HCEC 1CT (cell line): ENCODE results near the gene CEMP1.
"Not testable (repeated sequence)": the region's sequence is repeated elsewhere in the genome, so short reads cannot be mapped to it uniquely, and the experiment has no call there.

ENCODE experiments used
- DNase-seq: peaks from one replicate; pipeline ENCODE4 v3.0.0-alpha.2; 2017

The CEMP1 gene, protein sequence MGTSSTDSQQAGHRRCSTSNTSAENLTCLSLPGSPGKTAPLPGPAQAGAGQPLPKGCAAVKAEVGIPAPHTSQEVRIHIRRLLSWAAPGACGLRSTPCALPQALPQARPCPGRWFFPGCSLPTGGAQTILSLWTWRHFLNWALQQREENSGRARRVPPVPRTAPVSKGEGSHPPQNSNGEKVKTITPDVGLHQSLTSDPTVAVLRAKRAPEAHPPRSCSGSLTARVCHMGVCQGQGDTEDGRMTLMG

DNA sequence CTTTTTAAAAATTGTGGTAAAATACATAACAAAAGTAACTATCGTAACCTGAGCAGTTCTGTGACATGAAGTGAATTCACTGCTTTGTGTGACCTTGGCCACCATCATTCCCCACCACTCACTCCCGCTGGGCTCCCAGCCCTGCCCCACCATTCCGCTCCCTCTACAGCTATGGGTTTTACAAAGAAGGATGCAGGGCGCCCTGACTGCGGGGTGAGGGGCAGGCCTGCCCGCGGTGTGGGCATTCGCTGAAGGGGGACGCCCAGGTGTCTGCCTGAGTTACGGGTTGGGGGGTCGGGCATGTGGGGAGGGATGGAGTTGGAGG, at the start of gene CEMP1:
Gene CEMP1, minus strand, starts transcription at position 38 of the 325 bp plus-strand sequence. CDS start 335 bp downstream, outside the sequence.
- no peak for DNase-seq

DNA sequence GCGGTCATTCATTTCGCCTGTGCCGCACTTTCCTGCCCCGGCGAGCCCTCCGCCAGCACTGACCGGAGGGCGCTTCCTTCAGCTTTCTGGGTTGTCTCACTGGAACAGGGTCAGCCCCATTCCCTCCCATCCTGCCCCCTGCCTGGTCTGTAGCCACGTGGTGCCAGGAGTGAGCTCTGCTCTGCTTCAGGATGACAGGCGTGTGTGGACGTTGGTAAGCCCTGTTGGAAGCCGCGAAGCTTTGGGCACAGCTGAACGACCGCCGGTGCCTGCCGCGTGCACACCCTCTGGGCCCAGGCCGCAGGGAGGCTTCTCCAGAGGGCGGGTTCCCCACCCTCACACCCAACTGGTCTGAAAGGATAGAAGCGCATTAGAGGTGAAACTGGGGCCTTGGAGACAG, 49.6 kb upstream of the CEMP1 start:
- not testable (repeated sequence) for DNase-seq

DNA sequence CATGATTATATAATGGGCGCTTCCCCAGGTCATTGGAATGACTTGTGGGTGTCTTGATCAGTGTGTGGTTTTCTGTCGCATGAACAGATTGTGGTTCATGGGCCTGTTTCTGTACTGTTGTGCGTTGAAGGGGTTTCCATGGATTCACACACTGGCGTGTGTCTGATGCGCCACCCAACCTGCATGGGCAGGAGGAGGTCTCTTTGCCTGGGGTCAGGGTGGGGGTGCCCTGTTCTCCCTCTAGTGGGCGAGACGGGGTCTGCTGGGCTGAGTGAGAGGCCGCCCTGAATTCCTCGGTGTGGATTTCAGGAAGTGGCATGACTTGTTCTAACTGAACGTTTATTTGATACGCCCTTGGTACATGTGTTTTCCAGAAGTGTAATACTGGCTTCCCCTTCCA, 48.9 kb upstream of the CEMP1 start:
- DNase-seq: not testable (repeated sequence)

DNA sequence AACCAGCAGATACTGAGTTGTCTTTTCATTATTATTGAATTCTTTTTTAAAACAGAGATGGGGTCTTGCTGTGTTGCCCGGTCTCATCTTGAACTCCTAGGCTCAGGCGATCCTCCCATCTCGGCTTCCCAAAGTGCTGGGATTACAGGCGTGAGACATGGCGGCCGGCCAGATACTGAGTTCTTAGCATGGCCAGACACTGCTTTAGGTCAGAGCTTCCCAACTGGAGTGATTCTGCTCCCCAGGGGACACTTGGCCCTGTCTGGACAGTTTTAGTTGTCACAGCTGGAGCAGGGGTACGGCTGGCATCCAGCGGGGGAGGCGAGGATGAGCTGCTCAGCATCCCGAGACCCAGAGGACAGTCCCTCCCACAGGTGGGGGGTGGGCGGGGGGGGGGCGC, 47.7 kb upstream of the CEMP1 start:
- DNase-seq: not testable (repeated sequence)

DNA sequence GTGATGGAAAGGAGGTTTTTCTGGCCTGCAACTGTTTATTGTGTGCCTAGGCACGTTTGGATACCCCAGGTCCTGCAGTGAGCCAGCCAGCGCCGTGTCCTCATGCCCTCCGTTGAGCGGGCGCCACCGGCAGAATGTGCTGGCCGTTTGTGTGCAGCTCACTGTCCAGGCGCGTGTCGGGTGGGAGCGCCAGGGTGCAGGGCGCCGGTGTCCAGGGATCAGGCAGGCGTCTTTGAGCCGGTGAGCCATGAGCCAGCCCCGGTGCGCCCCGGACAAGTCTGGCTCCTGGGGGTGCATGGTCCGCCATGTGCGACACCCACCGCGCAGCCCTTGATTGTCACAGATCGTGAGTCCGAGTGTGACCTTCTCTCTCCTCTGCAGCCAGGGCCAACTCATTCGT, 45.8 kb upstream of the CEMP1 start:
- DNase-seq: not testable (repeated sequence)

DNA sequence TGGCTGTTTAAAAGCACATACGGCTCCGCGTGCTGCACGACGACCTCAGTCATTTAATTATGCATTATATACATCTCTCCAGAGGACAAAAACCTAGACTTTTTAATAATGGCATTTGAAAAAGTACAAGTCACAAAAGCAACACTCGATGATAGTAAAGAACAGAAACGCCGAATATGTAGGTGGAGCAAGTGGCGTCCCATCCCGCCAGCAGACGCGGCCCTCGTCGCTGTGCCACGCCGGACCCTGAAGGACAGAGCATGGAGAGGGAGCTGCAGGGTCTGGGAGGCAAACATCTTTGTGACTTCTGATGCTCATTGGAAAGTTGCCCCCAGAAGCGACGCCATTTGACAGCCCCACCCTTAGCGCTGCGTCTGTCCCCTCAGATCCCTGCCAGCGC, 44.6 kb upstream of the CEMP1 start:
- not testable (repeated sequence) for DNase-seq

DNA sequence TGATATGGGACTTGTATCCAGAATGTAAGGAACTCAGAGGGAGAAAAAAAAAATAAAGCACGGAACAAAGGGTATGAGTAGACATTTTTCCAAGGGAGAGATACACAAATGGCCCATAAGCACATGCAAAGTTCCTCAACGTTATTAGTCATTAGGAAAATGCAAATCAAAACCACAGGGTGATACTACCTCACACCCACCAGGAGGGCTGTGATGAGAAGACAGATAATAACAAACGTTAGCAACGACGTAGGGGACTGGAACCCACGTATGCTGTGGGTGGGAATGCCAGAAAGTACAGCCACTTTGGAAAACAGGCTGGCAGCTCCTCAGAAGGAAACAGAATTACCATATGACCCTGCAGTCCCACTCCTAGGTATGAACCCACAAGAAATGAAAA, 41.5 kb upstream of the CEMP1 start:
- not testable (repeated sequence) for DNase-seq

DNA sequence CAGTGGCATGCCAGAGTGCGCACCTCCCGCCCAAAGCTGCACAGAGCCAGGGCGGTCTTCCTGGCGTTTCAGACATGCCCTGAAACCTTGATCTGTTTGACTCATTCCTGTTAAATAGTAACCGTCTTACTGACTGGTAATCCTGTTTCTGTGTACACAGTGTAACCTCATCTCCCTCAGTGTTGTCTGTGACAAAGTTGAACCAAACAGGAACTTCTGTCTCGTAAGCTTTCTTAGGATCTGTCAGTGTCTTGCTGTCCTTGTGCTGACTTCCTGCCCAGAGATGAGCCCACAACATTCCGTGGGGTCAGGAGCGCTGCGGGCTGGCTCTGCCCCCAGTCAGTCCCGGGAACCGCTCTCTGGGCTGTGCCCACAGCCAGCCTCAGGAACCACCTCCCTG, 37.4 kb upstream of the CEMP1 start:
- DNase-seq: not testable (repeated sequence)

DNA sequence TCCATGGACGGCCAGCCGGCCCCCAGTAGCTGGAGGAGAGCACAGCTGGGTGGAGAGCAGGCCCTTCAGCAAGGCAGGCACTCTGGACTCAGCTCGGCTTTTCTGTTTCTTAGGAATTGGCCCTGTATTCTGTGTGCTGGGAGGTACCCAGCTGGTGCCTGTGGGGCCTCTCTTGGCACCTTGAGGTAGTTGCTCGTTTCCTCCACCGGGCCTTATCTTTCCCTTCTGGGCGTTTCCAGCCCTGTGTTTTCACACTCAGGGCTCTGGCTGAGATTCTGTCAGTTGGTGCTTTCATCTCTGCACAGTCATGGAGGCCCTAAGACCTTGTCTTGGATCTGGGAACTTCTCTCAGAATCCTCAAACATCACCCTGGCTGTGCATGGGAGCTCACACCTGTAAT, 36.3 kb upstream of the CEMP1 start:
- not testable (repeated sequence) for DNase-seq

DNA sequence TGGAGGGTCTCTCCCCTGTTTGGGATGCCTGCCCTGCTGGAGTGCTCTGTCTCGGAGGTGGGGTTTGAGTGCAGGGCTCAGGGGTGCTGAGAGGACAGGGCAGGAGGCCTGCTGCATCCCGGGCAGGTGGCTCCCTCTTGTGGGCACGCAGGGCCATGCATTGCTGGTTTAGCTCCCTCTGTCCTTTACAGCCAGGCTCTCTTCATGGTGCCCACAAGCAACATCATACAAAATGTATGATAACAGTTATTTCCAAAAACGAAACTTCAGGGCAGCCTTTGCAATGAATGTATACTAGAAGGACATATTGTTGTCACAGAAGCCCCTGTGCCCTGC, 29.6 kb upstream of the CEMP1 start:
- not testable (repeated sequence) for DNase-seq

DNA sequence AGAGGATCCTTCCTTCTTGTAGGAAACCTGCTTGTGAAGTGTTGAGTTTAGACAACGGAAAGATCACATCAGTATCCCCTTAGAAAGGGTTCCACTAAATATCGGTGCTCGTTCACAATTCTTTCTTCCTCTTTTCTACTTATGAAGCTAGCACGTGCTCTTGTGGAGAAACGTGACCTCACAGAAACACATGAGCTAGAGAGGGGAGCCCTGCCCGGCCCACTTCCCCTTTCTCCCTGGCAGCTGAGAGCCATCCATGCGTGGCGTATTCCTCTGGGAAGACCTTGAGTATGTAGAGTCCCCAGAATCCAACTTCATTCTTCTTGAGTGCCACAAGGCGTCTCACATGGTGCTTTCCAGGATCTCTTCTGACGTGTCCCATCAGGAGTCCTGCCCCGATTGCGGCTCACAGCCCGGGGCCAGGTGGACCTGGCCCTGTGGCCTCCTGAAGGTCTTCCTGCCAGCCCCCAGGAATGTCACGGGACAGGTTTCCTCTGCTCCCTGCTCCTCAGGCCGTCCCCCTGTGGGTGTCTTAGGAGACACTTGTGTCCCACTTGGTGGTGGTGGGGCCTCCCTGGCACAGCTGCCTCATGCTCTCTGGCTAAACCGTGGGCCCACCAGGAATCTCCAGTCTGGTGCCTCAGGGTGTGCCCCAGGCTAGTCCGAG, 29.1 kb upstream of the CEMP1 start:
- not testable (repeated sequence) for DNase-seq

DNA sequence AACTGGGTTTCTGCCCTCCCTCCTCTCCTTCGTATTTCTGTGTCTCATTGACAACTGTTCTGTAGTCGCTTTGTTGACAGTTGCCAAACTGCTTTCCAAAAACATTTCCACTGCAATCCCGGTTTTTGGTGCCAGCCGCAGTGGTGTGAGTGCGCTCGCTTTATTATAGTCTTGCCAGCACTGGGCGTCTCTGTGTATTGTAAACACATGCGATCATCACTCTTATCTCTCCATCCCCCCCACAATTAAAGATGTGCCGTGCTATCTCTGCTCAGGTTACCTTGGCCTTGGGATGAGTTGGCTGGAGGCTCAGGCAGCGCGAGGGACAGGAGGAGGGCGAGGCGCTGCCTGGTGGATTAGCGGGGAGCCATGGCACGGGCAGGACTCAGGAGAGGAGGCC, 25.9 kb upstream of the CEMP1 start:
- DNase-seq: not testable (repeated sequence)

DNA sequence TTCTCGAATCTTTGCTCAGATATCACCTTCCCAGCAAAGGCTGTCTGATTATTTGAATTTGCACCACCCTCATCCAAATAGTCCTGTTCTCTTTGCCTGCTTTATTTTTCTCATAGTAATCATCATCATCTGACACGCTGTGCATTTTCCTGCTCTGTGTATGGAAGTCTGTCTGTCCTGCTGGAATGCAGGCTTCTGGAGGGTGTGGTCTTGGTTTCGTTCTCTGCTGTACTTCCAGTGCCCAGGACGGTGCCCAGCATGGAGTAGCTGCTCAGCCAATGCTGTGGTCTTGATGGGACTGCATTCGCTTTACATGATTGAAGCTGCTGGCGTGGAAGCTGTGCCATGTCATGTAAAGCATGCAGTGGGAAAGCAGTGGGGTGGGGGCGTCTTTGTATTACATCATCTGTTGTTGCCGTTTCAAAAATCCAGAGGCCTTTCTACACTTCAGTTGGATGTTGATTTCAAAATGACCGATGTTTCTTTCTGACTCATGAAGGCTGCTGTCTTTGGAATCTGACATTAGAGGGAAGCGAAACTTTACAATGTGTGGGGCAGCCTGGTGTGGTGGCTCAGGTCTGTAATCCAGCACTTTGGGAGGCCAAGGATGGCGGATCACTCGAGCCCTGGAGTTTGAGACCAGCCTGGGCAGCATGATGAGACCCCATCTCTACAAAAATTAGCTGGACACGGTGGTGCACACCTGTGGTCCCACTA, 23.7 kb upstream of the CEMP1 start:
- not testable (repeated sequence) for DNase-seq

DNA sequence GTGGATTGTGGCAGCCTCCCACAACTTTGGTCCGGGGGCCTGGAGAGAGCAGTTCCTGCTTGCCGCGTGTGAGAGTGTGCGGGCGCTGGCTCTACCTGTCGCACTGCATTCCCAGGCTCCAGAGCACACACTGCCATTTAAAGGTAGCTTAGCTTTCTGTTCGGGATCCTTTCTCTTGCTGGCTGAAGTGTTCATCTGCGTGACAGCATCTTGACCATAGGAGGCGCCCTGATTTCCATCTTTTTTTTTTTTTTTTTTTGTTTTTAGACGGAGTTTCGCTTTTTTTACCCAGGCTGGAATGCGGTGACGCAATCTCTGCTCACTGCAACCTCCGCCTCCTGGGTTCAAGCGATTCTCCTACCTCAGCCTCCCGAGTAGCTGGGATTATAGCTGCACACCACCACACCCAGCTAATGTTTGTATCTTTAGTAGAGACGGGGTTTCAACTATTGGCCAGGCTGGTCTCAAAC, 20.2 kb upstream of the CEMP1 start:
- DNase-seq: peak; percentile 34

DNA sequence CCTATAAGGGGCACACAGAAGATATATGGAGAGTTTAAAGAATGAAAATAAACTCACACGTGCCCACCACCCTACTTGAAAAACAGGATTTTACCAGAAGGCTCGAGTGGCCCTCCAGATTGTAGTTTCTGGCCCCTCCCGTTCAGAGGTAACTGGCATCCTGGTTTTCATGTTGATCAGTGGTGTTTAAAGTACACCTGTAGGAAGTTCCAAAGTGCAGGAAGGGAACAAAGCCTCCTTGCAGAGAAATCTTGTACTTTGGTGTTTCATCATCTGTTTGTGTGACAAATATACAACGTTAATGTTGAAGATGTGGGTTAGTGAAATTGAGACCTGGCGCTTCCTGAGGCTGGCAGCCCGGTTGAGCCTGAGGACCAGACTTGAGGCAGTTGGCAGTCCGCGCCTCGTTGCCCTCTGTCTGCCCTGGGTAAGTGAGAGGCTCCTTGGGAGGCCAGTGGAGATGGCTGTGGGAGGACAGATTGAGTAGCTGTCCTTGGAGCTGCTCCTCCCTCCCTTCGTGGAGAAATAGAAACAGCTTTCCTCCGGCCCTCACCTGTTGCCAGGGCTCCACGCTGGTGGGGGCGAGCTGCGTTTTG, 19.2 kb upstream of the CEMP1 start:
- not testable (repeated sequence) for DNase-seq

DNA sequence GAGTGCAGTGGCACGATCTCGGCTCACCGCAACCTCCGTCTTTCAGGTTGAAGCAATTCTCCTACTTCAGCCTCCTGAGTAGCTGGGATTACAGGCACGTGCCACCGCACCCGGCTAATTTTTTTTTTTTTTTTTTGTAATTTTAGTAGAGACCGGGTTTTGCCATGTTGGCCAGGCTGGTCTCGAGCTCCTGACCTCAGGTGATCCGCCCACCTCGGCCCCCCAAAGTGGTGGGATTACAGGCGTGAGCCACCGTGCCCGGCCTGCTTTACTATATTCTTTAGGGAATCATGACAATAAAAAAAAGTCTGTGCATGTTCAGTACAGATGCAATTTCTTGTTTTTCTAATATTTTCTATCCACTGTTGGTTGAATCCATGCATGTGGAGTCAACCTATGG, 12.6 kb upstream of the CEMP1 start:
- DNase-seq: not testable (repeated sequence)

DNA sequence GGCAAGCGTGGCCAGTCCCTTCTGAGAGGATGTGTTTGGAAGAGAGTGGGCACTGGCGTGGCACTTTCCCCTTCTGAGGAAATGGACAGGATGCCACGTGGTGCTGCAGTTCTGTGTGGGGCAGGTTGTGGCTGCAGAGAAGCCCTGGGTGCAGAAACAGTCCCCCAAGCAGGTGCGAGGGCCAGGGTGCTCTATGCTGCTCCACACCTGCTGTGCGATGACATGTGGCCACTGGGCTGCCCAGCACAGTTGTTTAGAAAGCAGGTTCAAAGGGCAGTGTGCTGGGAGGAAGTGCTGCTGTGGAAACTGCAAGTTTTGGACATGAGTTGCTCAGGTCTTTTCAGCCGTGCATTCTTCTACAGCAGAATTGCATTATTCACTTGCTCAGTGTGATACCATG, 10.2 kb upstream of the CEMP1 start:
- not testable (repeated sequence) for DNase-seq

DNA sequence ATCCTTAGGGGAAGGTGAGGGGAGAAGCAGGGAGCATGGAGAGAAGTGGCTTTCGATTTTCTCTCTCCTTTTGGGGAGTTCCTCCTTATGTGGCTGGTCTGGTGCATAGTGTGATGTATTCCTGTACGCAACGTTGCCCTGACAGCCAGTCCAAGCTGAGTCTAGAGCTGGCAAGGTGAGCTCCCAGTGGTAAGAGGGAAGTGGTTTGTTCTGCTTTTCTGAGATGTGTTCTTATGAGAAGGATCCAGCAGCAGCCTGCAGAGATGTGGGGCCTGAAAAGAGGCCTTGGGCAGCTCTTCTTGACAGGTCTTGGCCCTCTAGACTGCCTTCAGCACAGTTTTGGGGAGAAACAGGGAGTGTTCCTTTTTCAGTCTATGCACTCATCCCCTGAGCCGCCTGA, 9.7 kb upstream of the CEMP1 start:
- not testable (repeated sequence) for DNase-seq

DNA sequence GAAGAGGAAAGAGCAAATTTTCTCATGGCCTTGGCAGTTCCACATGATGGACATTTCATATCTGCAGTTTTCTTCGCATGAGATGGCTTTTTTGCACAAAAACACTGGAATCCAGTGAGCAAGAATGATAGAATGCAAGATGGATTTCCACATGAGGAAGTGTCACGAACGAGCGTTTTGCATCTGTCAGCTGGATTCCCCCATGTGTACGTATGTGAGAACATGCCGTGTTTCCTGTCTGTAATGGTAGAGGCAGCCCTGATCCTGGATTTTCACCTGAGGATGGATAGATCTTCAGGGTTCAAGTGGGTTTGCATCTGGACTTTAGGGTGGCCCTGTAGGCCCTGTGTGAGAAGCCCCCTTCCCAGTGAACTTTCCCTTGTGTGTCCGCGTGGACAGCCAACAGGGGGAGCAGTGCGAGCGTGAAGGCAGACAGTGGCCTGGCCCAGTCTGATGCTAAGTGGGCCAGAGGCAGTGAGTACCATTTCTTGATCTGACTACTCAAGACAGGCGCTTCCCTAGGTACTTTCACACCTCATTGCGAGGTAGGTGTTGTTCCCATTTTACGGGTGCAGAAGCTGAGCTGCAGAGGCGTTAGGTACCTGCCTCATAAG, 8.7 kb upstream of the CEMP1 start:
- not testable (repeated sequence) for DNase-seq

DNA sequence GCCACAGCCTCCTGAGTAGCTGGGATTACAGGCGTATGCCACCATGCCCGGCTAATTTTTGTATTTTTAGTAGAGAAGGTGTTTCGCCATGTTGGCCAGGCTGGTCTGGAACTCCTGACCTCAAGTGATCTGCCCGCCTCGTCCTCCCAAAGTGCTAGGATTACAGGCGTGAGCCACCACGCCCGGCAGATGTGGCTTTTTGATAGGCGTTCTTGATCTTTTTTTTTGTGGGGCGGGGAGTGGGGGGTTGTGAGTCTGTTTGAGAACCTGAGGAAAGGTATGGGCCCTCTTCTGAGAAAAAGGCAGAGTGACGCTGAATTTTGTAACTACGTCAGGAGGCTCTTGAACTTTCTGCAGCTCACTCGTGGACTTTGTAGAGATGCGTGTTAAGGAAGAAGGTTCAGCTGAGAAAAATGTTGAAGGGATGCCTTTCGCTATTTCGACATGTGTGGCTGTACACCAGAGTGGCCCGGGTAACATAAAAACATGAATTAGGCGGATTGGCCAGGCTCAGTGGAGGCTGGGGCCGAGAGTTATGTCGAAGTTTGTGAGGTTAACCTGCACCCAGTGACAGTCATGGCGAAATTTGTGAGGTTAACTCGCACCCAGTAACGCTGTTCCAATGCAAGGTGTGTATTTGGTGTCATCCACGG, 8.1 kb upstream of the CEMP1 start:
- DNase-seq: not testable (repeated sequence)

DNA sequence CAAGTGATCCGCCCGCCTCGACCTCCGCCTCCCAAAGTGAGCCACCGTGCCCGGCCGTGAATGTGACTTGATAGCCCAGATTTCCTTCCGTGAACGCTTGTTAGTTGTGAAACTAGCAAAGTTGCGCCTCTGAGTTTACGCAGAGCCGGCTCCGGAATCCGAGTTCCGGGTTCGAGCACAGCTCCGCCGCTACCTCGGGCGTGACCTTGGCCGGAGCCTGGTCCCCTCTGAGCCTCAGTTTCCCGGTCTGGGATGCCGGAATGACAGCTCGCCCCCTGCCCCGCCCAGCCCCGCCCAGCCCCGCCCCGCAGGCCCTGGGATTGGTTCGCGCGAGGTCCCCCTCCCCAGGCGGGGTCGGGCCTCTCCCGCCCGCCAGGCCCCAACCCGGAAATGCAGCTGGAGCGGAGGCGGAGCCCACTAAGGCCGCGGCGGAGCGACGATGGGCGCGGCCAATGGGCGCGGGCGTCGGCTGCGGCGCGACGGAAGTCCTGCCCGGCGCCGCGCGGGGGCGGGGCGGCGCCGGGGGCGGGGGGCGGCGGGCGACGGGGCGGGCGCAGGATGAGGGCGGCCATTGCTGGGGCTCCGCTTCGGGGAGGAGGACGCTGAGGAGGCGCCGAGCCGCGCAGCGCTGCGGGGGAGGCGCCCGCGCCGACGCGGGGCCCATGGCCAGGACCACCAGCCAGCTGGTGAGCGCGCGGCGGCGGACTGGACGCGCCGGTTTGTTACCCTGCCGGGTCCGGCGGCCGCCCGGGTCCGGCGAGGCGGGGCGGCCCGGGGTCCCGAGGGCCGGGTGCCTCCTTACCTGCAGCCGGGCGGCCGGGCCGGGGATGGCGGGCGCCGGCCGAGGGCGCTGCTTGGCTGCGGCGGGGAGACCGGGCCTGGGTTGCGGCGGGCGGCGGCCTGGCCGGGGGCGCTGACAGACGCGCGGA, 6.5 kb upstream of the CEMP1 start, which contains the start of gene PDPK1:
Gene PDPK1, plus strand, starts transcription at position 571 of the 929 bp plus-strand sequence. Its CDS starts 92 bp downstream, at position 663.
- DNase-seq: peak; percentile 93
